Stimulated activated CD4-positive, alpha-beta T cell treated with anti-CD3 and anti-CD28 coated beads, Interleukin-12 subunit alpha, Interleukin-12 subunit beta, amount 100 ng/mL, for 4 hours (primary cell): ENCODE data around the gene SETBP1.

Experiments
- DNase-seq: peaks from one replicate; pipeline ENCODE4 v3.0.0-alpha.2; 2020

Gene SETBP1

GRCh38 chr18:44733069-44733753 lies 52.5 kb downstream of the SETBP1 start:
- DNase-seq, result no peak

GRCh38 chr18:44733754-44734465 lies 53.2 kb downstream of the SETBP1 start:
- DNase-seq, result no peak

- DNase-seq, result no peak
Observed at GRCh38 chr18:44735096-44735495, 54.4 kb downstream of the SETBP1 start.

- no peak for DNase-seq
Observed at GRCh38 chr18:44736664-44737380, 56.1 kb downstream of the SETBP1 start.

- DNase-seq, result no peak
Observed at GRCh38 chr18:44737623-44738022, 56.9 kb downstream of the SETBP1 start.

- DNase-seq, result no peak
Observed at GRCh38 chr18:44740000-44740399, 59.3 kb downstream of the SETBP1 start.

- no peak for DNase-seq
Observed at GRCh38 chr18:44741085-44741484, 60.4 kb downstream of the SETBP1 start.

GRCh38 chr18:44741511-44741910 lies 60.8 kb downstream of the SETBP1 start:
- no peak for DNase-seq

- DNase-seq, result no peak
Observed at GRCh38 chr18:44742126-44742525, 61.4 kb downstream of the SETBP1 start.

GRCh38 chr18:44742718-44743311 lies 62.1 kb downstream of the SETBP1 start:
- no peak for DNase-seq

- no peak for DNase-seq
Observed at GRCh38 chr18:44743631-44744030, 62.9 kb downstream of the SETBP1 start.

GRCh38 chr18:44744161-44745121 lies 63.8 kb downstream of the SETBP1 start:
- no peak for DNase-seq

- DNase-seq, result no peak
Observed at GRCh38 chr18:44747157-44747556, 66.5 kb downstream of the SETBP1 start.

GRCh38 chr18:44748582-44748981 lies 67.9 kb downstream of the SETBP1 start:
- no peak for DNase-seq

- DNase-seq, result no peak
Observed at GRCh38 chr18:44750774-44751173, 70.1 kb downstream of the SETBP1 start.

- DNase-seq, result no peak
Observed at GRCh38 chr18:44754567-44754966, 73.9 kb downstream of the SETBP1 start.

- DNase-seq, result peak; percentile 25
Observed at GRCh38 chr18:44758861-44759631, 78.4 kb downstream of the SETBP1 start.

GRCh38 chr18:44759925-44760342 lies 79.2 kb downstream of the SETBP1 start:
- no peak for DNase-seq

- no peak for DNase-seq
Observed at GRCh38 chr18:44761812-44762211, 81.1 kb downstream of the SETBP1 start.

- no peak for DNase-seq
Observed at GRCh38 chr18:44763327-44763726, 82.6 kb downstream of the SETBP1 start.

GRCh38 chr18:44764863-44765262 lies 84.2 kb downstream of the SETBP1 start:
- no peak for DNase-seq
